HG03060 (cell line): Measurements from ENCODE around the gene SLC7A10.
"Not testable (repeated sequence)": the region's sequence is repeated elsewhere in the genome, so short reads cannot be mapped to it uniquely, and the experiment has no call there.

Source experiments
- ATAC-seq: cut with Tn5 transposase; IDR thresholded peaks from one replicate; pipeline ENCODE4 v1.9.1; 2021; ENCODE audit warnings: low read depth, moderate number of reproducible peaks; ENCODE audit not compliant: unreplicated experiment

SLC7A10 gene

DNA sequence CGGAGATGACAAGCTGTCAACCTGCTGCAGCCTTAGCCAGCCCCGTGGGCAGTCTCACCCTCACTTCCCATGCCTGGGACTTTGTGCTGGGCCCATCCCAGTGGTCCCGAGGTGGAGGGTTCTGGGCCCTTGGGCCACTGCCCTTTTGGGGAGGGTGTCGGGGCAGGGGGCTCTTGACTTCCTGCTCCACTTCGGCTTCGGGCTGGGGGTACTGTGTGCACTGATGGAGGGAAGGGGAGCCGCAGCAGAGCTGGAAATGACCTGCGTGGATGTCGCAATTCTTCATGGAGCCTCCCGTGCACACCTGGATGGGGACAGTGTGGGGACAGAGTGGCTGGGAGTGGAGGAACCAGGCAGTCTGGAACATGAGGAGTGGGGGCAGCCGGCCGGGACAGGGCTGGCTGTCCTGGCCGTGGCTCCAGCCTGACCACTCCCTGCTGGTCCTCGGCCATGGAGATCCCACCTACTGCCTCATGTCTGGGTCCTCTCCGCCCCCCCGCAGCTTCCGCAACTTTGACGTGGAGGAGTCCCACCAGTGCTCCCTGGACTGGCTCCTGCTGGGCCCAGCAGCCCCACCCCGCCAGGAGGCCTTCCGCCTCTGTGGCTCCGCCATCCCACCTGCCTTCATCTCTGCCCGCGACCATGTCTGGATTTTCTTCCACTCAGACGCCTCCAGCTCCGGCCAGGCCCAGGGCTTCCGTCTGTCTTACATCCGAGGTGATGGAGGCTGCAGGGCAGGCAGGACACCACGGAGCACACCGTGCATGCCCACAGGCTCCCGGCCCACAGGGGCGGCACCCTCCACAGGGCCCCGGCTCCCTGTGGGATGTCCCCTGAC lies 21.3 kb downstream of the SLC7A10 start:
- ATAC-seq: no peak

- no peak for ATAC-seq
Measured at GRCh38 chr19:33203529-33203928, 22.1 kb downstream of the SLC7A10 start.

GRCh38 chr19:33202546-33203507 lies 22.8 kb downstream of the SLC7A10 start:
- ATAC-seq: no peak

DNA sequence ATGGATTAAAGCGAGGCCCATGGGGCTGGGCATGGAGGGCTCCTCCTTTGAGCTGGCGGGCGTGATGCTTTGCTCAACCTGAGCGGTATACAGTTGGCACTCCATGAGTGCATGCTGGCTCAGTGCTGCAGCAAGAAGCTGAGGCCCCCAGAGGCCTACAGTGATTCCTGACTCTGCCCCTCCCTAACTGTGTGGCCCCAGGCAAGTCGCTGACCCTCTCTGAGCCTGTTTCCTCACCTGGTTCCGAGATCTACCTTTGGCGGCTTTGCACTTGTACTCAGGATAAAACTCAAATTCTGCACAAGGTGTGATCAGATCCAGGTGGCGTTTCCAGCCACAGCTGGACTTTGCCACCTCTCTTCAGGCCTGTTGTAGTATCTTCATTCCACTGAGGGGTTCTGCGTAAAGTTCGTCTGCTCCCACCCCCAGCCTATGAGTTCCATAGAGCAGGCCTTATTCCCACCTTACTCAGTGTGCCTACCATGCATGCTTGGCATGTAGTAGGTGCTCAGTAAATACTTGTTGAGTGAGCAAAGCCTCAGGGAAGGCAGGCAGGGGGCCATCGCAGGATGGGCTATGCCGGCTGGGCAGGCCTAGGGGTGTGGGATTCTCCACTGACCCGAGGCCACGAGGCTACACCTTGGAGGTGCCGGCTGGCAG lies 23.6 kb downstream of the SLC7A10 start:
- ATAC-seq: no peak

GRCh38 chr19:33201473-33201872 lies 24.2 kb downstream of the SLC7A10 start:
- ATAC-seq: no peak

DNA sequence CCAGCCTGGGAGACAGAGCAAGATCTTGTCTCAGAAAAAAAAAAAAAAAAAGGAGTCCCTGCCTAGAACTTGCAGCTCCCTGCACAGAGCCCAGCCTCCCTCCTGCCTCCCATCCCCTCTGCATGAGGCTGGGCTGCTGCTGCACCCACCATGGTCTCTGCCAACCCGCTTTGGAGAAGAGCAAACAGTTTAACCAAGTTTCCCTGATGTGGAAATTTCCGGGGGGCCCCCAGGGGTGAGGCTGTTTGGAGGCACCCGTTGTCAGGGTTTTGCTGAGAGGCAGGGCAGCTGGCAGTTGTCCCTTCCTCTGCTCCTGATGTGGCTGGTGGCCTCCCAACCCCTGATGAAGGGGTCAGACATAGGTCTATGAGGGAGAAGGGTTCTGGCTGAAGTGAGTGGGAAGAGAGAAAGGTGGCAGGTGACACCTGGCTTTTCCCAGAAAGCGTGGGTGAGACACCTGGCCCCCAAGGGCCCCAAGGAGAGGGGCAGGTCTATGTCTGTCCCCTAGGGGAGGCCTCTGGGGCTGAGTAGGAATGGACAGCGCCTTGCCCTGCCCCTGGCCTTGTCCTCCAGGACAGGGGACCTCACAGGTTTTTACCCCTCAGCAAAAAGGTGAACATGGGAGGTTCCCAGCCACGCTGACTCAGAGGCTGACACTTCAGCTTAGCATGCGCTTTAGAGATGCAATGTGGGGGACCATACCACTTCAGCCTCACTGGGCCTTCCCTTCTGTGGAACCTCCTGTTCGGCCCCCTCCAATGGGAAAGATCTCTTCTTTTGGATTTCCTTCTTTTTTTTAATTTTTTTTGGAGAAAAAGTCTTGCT lies 26.0 kb downstream of the SLC7A10 start:
- ATAC-seq: no peak

- ATAC-seq: no peak
Measured at GRCh38 chr19:33198169-33198568, 27.5 kb downstream of the SLC7A10 start.

DNA sequence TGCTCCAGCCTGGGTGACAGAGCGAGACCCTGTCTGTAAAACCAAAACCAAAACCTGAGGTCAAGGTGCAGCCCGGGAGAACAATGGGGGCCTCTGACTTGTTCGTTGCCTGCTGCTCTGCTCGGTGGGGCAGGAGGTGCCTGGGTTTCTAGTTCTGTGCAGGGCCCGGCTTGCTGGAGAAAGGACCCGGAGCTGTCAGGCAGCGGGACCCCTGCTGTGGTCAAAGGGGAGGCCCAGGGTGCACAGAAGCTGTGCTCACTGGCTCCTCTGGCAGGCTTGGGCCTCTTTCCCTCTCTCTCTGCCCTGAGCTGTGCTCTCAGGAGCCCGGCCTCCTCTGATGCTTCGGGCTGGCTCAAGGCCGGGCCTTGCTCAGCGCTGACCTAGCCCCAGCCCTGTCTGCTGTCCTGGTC lies 28.1 kb downstream of the SLC7A10 start:
- no peak for ATAC-seq

- ATAC-seq: no peak
Measured at GRCh38 chr19:33196446-33197193, 29.0 kb downstream of the SLC7A10 start.

DNA sequence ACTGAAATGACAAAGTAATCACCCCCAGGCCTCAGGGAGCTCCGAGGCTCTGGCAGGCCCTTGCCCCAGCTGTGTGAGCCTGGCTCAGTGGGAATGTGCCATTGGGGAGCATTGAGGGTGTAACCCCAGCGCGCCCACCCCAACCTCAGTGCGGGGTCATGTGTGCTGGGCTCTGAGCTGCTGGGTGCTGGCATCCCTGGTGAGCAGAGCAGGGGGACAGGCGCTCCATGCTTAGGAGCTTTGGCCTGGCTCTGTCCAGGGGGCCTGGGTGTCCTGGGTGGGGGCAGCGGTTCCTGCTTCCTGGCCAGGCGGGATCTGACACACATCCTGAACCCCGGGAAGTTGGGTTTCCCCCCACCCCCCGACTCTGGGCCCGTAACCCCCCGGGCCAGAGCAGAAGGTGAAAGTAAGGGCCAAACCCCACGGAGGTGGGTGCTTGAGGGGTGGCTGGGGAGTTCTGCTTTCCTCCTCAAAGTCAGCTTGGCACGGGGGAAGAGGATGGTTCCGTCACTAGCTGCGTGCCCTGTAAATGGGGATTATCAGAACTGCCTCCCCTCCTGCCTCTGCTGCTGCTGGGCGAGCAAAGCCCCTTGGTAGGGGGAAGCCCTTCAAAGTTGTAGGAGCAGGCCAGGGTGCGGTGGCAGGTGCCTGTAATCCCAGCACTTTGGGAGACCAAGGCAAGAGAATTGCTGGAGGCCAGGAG lies 29.9 kb downstream of the SLC7A10 start:
- ATAC-seq: no peak

- ATAC-seq: no peak
Measured at GRCh38 chr19:33194886-33195644, 30.6 kb downstream of the SLC7A10 start.

DNA sequence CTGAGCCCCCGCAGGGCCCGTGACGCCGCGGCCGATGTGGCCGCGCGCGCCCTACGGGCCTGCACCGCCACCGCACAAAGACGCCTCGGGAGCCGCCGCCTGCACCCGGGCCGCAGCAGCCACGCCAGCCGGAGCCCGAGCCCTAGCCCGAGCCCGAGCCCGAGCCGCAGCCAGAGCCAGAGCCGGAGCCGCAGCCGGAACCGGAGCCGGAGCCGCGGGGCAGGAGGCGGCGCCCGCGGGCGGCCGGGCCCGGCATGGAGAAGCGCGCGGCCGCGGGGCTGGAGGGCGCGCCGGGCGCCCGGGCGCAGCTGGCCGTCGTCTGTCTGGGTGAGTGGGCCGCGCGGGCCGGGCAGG lies 31.1 kb downstream of the SLC7A10 start:
- ATAC-seq: no peak

- ATAC-seq: no peak
Measured at GRCh38 chr19:33193865-33194362, 31.7 kb downstream of the SLC7A10 start, which contains the start of gene LRP3. Gene LRP3, plus strand, starts transcription at chr19:33194330. Its CDS starts 456 bp downstream, at chr19:33194786.

DNA sequence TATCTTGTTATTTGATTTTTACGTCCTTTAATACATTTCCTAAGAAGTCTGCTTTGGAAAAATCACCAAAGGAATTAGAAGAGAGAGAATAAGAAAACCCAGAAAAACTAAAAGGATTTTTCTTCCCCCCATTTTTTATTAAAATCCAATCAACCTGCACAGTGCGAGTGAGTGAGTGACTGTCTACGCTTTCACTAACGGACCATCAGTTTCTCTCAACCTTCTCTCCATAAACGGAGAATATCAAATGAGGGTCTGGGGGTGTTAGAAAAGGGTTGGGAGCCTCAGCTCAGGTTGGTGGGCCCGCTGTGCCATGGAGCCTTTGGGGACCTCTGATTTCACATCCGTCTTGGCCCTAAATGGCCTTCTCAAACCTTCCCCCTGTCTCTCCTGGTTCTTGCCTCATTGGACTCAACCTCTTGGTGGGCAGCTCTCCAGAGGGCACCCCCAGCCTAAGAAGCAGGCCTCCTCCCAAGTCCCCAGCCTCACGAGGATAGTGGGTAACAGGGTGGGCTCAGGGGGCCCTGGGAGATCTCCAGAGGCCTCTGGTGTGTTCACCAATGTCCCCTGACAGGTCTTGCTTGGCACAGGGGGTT lies 32.3 kb downstream of the SLC7A10 start:
- no peak for ATAC-seq

DNA sequence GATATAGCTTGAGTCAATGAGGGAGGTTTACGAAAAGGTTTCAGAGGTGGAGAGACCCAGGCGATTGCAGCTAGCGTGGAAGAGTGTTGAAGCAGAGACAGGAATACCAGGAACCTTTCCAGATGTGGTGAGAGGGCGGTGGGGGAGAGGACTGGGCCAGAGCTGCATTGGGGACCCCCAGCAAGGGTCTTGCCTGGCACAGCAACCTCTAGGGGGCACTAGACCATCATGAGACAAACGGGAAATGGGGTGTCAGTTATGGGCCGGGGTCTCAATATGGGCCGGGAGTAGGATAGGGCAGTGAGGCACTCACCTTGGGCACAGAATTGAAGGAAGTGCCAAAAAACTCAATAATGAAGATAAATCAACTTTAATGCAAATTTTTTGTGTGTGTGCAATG lies 33.6 kb downstream of the SLC7A10 start:
- no peak for ATAC-seq

GRCh38 chr19:33191501-33191900 lies 34.1 kb downstream of the SLC7A10 start:
- ATAC-seq: no peak

DNA sequence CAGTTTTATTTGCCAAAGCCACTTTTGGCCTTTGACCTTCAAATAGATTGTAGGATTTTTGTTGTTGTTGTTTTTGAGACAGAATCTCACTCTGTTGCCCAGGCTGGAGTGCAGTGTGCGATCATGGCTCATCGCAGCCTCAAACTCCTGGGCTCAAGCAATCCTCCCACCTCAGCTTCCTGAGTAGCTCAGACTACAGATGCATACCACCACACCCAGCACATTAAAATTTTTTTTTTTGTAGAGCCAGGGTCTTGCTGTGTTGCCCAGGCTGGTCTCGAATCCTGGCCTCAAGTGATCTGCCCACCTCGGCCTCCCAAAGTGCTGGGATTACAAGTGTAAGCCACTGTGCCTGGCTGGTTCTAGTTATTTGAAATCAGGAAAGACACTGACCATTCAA lies 34.6 kb downstream of the SLC7A10 start:
- ATAC-seq: not testable (repeated sequence)
